SK-N-MC (cell line): ENCODE measurements around the gene ANKFN1.

Experiments used
- DNase-seq: peaks from one replicate; pipeline ENCODE4 v3.0.0-alpha.2; 2011; ENCODE audit warnings: low read depth, low spot score
- H3K27ac ChIP-seq: fragments of 200-600 bp; sonication (generic); 2 replicates; pipeline ENCODE4 v1.5.1; 2016; ENCODE audit warnings: mixed run types
- H3K36me3 ChIP-seq: fragments of 200-600 bp; sonication (generic); 2 replicates; pipeline ENCODE4 v1.6.1; 2017; ENCODE audit warnings: antibody characterized with exemption, low read length, mixed read lengths; ENCODE audit not compliant: insufficient read depth
- H3K4me3 ChIP-seq: fragments of 200-600 bp; sonication (generic); 2 replicates; pipeline ENCODE4 v1.5.1; 2016
- H3K9ac ChIP-seq: fragments of 200-600 bp; sonication (generic); 2 replicates; pipeline ENCODE4 v1.8.0; 2017; ENCODE audit warnings: mixed run types, mixed read lengths; ENCODE audit not compliant: insufficient read length
- H3K9me3 ChIP-seq: fragments of 200-600 bp; sonication (generic); 2 replicates; pipeline ENCODE4 v1.6.1; 2017; ENCODE audit warnings: low read depth, mild to moderate bottlenecking, antibody characterized with exemption, low read length, moderate library complexity, mixed read lengths
- EZH2 ChIP-seq: fragments of 200-600 bp; sonication (generic); IDR thresholded peaks from one replicate; pipeline ENCODE4 v1.6.1; 2017; ENCODE audit warnings: antibody characterized with exemption
- FOXP2 ChIP-seq: optimal IDR thresholded peaks from 2 replicates; pipeline ENCODE3; 2011; ENCODE audit warnings: mild to moderate bottlenecking, moderate library complexity; ENCODE audit not compliant: insufficient read depth; ENCODE audit errors: extremely low read length, control extremely low read depth
- POLR2AphosphoS5 ChIP-seq: IDR thresholded peaks from 2 replicates; pipeline ENCODE4 v1.6.1; 2012; ENCODE audit warnings: mild to moderate bottlenecking, low read depth, low read length, borderline replicate concordance

Gene ANKFN1

DNA sequence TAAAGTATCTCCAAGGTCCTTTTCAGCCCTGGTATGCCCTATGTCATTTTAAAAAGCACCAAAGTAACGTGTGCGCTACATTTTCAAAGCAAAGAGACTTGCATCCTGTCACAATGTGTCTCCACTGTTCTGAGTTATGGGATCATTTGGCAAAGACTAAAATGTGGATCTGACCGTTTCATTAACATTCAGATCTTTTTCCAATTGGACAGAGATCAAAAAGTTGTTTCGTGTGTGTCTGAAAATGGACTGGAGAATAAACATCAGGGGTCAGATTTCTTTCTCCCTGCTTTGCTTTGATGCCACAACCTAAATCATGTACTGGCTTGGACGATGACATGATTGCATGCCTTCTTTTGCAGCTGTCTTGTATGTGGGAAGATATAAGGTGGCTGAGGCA is 304.2 kb downstream of the ANKFN1 start:
- Histone ChIP-seq H3K4me3 (no peak overlapping the region), H3K9me3 (no peaks in the 10 kb centered on the region)
- TF ChIP-seq FOXP2 (no peak), POLR2AphosphoS5 (no peak), EZH2 (no peak)

DNA sequence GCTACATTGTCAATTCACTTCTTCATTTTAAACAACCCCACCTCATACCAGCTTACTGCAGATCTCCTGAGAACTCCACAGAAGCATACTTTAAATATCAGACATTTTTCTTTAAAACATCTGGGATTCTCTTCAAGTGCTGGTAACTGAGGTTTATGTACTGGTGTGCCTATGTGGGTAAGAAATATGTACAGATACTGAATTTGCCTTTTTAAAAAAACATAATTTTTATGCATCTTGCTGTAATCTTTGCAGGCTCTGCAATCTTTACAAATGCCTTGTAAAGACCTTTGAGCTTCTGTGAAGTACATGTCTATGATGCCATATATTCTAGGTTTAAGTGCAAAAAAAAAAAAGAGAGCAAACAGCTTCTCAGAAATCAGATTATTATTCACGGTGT is 312.6 kb downstream of the ANKFN1 start:
- Histone ChIP-seq H3K9me3 (no peaks in the 10 kb centered on the region), H3K36me3 (no peaks in the 10 kb centered on the region), H3K9ac (no peak overlapping the region), H3K4me3 (no peak overlapping the region), H3K27ac (no peak overlapping the region)
- no peak for DNase-seq
- TF ChIP-seq FOXP2: no peak
- TF ChIP-seq POLR2AphosphoS5: no peak
- TF ChIP-seq EZH2: no peak

More for the DNA sequence above, 304.2 kb downstream of the ANKFN1 start:
- DNase-seq: no peak
- Histone ChIP-seq H3K36me3 (no peaks in the 10 kb centered on the region), H3K27ac (no peak overlapping the region), H3K9ac (no peak overlapping the region)

DNA sequence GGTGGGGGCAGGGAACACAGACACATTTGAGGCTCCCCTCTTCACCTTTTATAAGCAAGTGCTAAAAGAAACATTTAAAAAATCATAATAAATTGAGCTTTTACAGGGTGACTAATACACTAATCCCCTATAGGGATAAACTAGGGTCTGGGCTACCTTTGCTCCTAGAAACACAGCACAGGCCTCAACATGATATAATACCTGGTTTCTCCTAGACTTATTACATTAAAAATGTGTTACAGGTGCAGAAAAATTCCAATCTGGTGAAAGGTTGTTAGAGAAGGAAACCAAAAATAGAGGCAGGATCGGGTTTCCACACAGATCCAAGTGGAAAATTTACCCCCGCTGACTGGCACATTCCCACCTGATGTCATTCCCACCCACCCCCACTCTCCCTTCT is 315.6 kb downstream of the ANKFN1 start:
- no peak for DNase-seq
- Histone ChIP-seq H3K9me3 (no peaks in the 10 kb centered on the region), H3K36me3 (no peaks in the 10 kb centered on the region), H3K27ac (no peak overlapping the region), H3K9ac (no peak overlapping the region), H3K4me3 (no peak overlapping the region)
- no peak for TF ChIP-seq POLR2AphosphoS5
- no peak for TF ChIP-seq FOXP2
- TF ChIP-seq EZH2: no peak

DNA sequence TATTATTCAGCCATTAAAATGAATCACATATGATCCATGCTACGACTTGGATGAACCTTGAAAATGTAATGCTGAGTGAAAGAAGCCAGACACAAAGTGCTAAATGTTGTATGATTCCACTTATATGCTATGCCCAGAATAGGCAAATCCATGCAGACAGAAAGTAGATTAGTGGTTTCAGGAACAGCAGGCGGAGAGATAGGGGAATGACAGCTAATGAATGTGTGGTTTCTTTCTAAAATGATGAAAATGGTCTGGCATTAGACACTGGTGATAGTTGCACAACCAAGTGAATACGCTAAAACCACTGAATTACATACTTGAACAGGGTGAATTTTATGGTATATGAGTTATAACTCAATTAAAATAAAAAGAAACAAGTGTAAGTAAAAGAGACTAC is 318.4 kb downstream of the ANKFN1 start:
- TF ChIP-seq FOXP2 (no peak), POLR2AphosphoS5 (no peak), EZH2 (no peak)
- Histone ChIP-seq H3K36me3 (no peaks in the 10 kb centered on the region), H3K9ac (no peak overlapping the region), H3K9me3 (no peaks in the 10 kb centered on the region), H3K4me3 (no peak overlapping the region), H3K27ac (no peak overlapping the region)
- no peak for DNase-seq

DNA sequence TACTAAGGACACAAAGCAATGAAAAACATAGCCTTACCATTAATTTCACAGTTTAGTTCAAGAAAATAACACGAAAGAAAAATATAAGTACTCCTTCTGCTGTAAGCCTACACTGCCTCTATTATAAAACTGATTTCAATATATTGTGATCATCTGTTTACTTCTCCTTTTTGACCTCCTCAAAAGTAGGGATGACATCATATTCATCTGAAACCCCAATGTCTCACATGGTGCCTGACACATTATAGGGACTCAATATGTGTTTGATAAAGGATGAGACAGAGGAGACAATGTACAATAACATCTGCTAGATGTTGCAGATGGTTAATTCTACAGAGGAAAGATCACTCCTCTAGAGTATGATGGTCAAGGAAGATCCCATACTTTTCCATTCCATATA is 321.8 kb downstream of the ANKFN1 start:
- Histone ChIP-seq H3K4me3 (no peak overlapping the region), H3K9ac (no peak overlapping the region), H3K9me3 (no peaks in the 10 kb centered on the region), H3K27ac (no peak overlapping the region), H3K36me3 (no peaks in the 10 kb centered on the region)
- DNase-seq: no peak
- TF ChIP-seq FOXP2 (no peak), POLR2AphosphoS5 (no peak), EZH2 (no peak)

DNA sequence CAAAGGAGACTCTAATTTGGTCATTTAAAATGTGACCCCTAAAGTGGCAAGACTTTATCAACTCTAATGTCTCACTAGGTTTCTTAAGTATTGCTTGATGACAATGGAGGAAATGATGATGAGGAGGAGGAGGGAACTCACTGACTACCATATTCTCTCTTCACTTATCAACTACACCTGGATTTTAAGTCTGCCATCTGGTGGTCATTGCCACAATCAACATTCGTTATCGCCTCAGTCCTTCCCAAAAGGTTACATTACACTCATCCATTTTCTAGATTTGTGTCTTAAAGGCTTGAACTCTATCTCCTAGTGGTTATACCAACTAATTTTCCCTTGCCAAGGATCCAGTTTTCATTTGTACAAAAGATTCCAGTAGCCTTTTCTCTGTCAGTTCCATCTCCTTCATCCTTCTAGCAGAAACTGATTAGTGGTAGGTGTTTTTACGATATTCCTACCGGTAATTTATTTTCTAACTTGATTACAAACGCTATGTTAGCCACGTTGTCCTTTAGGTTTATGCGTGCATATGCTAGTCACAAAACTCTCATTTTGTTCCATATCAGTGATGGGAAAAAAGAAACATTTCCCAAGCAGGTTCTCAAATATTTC is 325.7 kb downstream of the ANKFN1 start:
- Histone ChIP-seq H3K27ac (no peak overlapping the region), H3K9ac (no peak overlapping the region), H3K9me3 (no peaks in the 10 kb centered on the region), H3K4me3 (no peak overlapping the region), H3K36me3 (no peaks in the 10 kb centered on the region)
- no peak for DNase-seq
- no peak for TF ChIP-seq EZH2
- TF ChIP-seq POLR2AphosphoS5: no peak
- TF ChIP-seq FOXP2: no peak

DNA sequence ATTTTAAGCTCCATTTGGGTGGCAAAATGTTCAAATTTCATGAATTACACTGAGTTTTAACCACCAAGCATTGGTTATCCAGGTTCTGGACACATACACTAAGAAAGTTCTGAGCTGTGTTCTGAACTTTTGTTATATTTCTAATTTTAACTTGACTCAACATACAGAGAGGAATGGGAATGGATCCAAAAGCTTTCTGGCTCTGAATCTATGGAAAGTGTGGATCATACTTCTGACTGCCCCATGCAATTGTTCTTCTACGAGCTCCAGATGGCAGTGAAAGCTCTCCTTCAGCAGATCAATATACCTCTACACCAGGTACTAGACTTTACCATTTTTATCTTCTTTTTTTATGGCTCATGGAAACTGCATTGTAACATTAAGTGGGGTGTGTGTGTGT is 327.2 kb downstream of the ANKFN1 start:
- no peak overlapping the region for H3K27ac ChIP-seq
- no peak overlapping the region for H3K9ac ChIP-seq
- no peak for DNase-seq
- no peak overlapping the region for H3K4me3 ChIP-seq
- H3K36me3 ChIP-seq: no peaks in the 10 kb centered on the region
- H3K9me3 ChIP-seq: no peaks in the 10 kb centered on the region
- no peak for TF ChIP-seq EZH2
- TF ChIP-seq POLR2AphosphoS5: no peak
- TF ChIP-seq FOXP2: no peak

DNA sequence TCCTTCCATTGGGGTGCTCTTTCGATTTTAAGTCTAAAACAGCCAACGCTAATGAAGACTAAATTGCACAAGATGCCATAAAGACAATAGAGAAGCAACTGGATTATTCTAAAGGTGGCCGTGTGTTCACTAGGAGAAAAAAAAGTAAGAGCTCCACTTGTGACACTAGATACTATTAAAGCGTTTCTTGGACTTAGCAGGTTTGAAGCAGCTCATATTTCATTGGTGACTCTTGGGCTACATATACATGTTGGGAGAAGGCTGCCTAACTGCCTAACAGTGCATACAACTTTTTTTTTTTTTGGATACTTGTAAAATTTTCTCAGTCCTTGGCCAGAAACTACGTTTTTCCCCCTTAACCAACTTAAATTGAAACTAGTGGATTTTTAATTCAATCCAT is 328.4 kb downstream of the ANKFN1 start:
- H3K9me3 ChIP-seq: no peaks in the 10 kb centered on the region
- no peak for TF ChIP-seq EZH2
- no peak for TF ChIP-seq FOXP2
- TF ChIP-seq POLR2AphosphoS5: no peak
- H3K4me3 ChIP-seq: no peak overlapping the region
- H3K9ac ChIP-seq: no peak overlapping the region
- no peaks in the 10 kb centered on the region for H3K36me3 ChIP-seq
- DNase-seq: no peak
- no peak overlapping the region for H3K27ac ChIP-seq

DNA sequence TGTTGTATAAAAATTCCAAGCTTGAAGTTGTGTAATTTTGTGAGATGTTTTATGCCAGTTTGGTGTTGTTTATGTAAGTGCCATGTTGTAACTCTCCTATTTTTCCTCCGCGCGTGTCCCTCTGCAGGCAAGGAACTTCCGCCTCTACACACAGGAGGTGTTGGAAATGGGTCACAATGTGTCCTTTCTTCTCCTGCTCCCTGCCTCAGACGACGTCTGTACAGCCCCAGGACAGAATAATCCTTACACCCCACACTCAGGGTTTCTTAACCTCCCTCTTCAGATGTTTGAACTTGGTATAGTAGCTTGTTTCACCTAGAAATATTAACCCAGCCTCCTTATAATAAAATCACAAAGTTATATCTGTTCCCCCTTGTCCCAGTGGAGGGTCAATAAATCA is 329.0 kb downstream of the ANKFN1 start:
- H3K36me3 ChIP-seq: no peaks in the 10 kb centered on the region
- TF ChIP-seq FOXP2 (no peak), EZH2 (no peak), POLR2AphosphoS5 (no peak)
- no peak overlapping the region for H3K4me3 ChIP-seq
- no peaks in the 10 kb centered on the region for H3K9me3 ChIP-seq
- H3K27ac ChIP-seq: no peak overlapping the region
- no peak overlapping the region for H3K9ac ChIP-seq
- DNase-seq: no peak
